HTR-8/SVneo (cell line): ENCODE measurements around the gene PNPLA7.
"Not testable (repeated sequence)": the region's sequence is repeated elsewhere in the genome, so short reads cannot be mapped to it uniquely, and the experiment has no call there.

Source experiments
- DNase-seq: peaks from one replicate; pipeline ENCODE4 v3.0.0; 2011; ENCODE audit warnings: low spot score, mixed read lengths; ENCODE audit not compliant: insufficient read length
- FAIRE-seq: peaks from 2 replicates; lab custom pipeline; 2011; peaks lifted over from hg19 to GRCh38; lab: Jason Lieb, UNC

The PNPLA7 gene

DNA sequence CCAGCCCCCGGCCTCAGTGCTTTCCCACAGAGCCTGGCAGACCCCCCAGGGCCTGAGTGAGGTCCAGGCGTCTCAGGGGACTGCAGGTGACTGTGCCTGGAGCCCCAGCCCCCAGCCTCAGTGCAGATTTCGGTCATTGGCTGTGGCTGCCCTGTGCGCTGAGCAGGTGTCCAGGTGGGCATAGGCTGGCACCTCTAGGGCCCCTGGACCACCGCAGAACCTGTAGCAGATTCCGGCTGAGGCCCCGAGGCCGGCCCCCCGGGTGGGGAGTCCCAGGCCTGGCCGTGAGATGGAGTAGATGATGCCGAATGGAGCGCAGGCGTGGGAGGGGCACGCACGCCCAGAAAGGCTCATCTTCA is 139.3 kb downstream of the PNPLA7 start:
- FAIRE-seq = no peak
- DNase-seq = no peak

DNA sequence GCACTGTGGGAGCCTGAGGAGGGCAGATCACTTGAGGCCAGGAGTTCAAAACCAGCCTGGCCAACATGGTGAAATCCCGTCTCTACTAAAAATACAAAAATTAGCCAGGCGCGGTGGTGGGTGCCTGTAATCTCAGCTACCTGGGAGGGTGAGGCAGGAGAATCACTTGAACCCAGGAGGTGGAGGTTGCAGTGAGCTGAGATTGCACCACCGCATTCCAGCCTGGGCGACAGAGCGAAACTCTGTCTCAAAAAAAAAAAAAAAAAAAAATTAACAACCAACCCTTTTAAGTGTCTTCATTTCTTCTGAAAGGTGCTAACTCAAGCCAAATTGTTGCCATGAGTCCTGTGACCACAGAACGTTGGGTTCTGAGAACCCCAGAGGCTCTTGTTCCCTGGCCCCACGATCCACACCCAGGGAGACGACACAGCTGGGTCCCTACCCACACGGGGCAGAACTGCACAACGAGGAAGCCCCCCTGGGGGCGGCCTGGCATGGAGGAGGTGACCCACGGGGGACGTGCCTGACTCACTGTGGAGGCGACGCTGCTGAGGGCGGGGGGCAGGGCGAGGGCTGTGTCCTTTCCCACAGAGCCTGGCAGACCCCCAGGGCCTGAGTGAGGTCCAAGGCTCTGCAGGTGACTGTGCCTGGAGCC is 139.8 kb downstream of the PNPLA7 start:
- DNase-seq, FAIRE-seq: not testable (repeated sequence)
